Activated CD8-positive, alpha-beta T cell treated with anti-CD3 and anti-CD28 coated beads, Interleukin-2, amount 10 ng/mL, durations not matched to agents 7 days and 5 days (primary cell): ENCODE results near the gene SLC38A2. TPM values are rescaled to one million over a fixed set of nuclear protein-coding genes. Genes with fewer than 3 reads are reported as not detected.
"Not testable (repeated sequence)": the region's sequence is repeated elsewhere in the genome, so short reads cannot be mapped to it uniquely, and the experiment has no call there.

Experiments used
- ATAC-seq: fragments of 150-1000 bp; cut with Tn5 transposase; one replicate; pipeline ENCODE4 v1.10.0; 2021; ENCODE audit warnings: moderate library complexity
- CTCF ChIA-PET: fragments of 350-600 bp; sonication (Branson Sonifier 250); formaldehyde crosslinking; loops from one replicate; lab custom pipeline; 2021; ENCODE audit warnings: antibody characterized with exemption; lab: Charles Lee
- POLR2A ChIA-PET: fragments of 350-600 bp; sonication (Branson Sonifier 250); formaldehyde crosslinking; loops from one replicate; lab custom pipeline; 2021; ENCODE audit warnings: antibody characterized with exemption; lab: Charles Lee
- DNase-seq: peaks from one replicate; pipeline ENCODE4 v3.0.0-alpha.2; 2020
- H3K27ac Mint-ChIP-seq: one replicate; pipeline ENCODE4 v1.8.0; 2021; ENCODE audit warnings: mild to moderate bottlenecking, mixed read lengths
- H3K27me3 Mint-ChIP-seq: one replicate; pipeline ENCODE4 v1.8.0; 2021; ENCODE audit warnings: low read depth, mixed read lengths
- H3K36me3 Mint-ChIP-seq: one replicate; pipeline ENCODE4 v1.8.0; 2021; ENCODE audit warnings: low read depth, mixed read lengths
- H3K4me1 Mint-ChIP-seq: one replicate; pipeline ENCODE4 v1.8.0; 2021; ENCODE audit warnings: low read depth, mixed read lengths
- H3K4me3 Mint-ChIP-seq: one replicate; pipeline ENCODE4 v1.8.0; 2021; ENCODE audit warnings: mild to moderate bottlenecking, mixed read lengths
- H3K9me3 Mint-ChIP-seq: one replicate; pipeline ENCODE4 v1.8.0; 2022; ENCODE audit warnings: mixed read lengths; ENCODE audit not compliant: insufficient read depth
- total RNA-seq, 2 experiments: library from RNA; stranded (reverse); gene quantifications; one replicate each; pipeline ENCODE4 v1.2.3, GENCODE V29; 2021

The SLC38A2 gene
- total RNA-seq, 2 experiments from 2014 or later = 194 to 200 TPM

- Mint-ChIP-seq H3K36me3 (no peaks in the 10 kb centered on the region), H3K9me3 (no peaks in the 10 kb centered on the region), H3K27me3 (no peaks in the 10 kb centered on the region), H3K4me1 (peaks cover 12% of the 10 kb centered on the region), H3K4me3 (no peak overlapping the region), H3K27ac (no peak overlapping the region)
- ChIA-PET POLR2A (no interaction called here), CTCF (interaction anchor here (1.1 kb wide), 1 partner anchor 13 kb away, joined by 3 read pairs; no protein-coding TSS in a partner anchor)
- no peak for DNase-seq
- ATAC-seq = no peak
Observed at GRCh38 chr12:46349253-46349652, 23.3 kb downstream of the SLC38A2 start.

- no peaks in the 10 kb centered on the region for H3K9me3 Mint-ChIP-seq
- POLR2A ChIA-PET = no interaction called here
- H3K27ac Mint-ChIP-seq = no peak overlapping the region
- no peaks in the 10 kb centered on the region for H3K4me1 Mint-ChIP-seq
- peaks cover 14% of the 10 kb centered on the region for H3K27me3 Mint-ChIP-seq
- CTCF ChIA-PET = interaction anchor here (1.6 kb wide), 1 partner anchor 218 kb away, joined by 7 read pairs; no protein-coding TSS in a partner anchor
- no peaks in the 10 kb centered on the region for H3K36me3 Mint-ChIP-seq
- no peak overlapping the region for H3K4me3 Mint-ChIP-seq
- ATAC-seq (no peak), DNase-seq (no peak)
Observed at GRCh38 chr12:46343118-46343852, 29.3 kb downstream of the SLC38A2 start.

- DNase-seq (peak; percentile 43), ATAC-seq (peak; percentile 58)
- ChIA-PET CTCF (no interaction called here), POLR2A (no interaction called here)
- Mint-ChIP-seq H3K4me3 (no peak overlapping the region), H3K27ac (no peak overlapping the region), H3K27me3 (peaks cover 14% of the 10 kb centered on the region), H3K36me3 (no peaks in the 10 kb centered on the region), H3K9me3 (no peaks in the 10 kb centered on the region), H3K4me1 (no peaks in the 10 kb centered on the region)
Observed at GRCh38 chr12:46342562-46343033, 30.0 kb downstream of the SLC38A2 start.

GRCh38 chr12:46339051-46339450 is 33.5 kb downstream of the SLC38A2 start:
- no peak for DNase-seq
- H3K4me1 Mint-ChIP-seq = no peaks in the 10 kb centered on the region
- ChIA-PET POLR2A (interaction anchor here (0.6 kb wide), 1 partner anchor 343 kb away, joined by 3 read pairs; no protein-coding TSS in a partner anchor), CTCF (interaction anchor here (1.1 kb wide), 1 partner anchor 214 kb away, joined by 3 read pairs; no protein-coding TSS in a partner anchor)
- H3K27ac Mint-ChIP-seq = no peak overlapping the region
- no peaks in the 10 kb centered on the region for H3K36me3 Mint-ChIP-seq
- no peaks in the 10 kb centered on the region for H3K9me3 Mint-ChIP-seq
- ATAC-seq = no peak
- H3K4me3 Mint-ChIP-seq = no peak overlapping the region
- peaks cover 17% of the 10 kb centered on the region for H3K27me3 Mint-ChIP-seq

GRCh38 chr12:46332260-46332659 is 40.3 kb downstream of the SLC38A2 start:
- Mint-ChIP-seq H3K36me3 (no peaks in the 10 kb centered on the region), H3K4me3 (no peak overlapping the region), H3K27ac (no peak overlapping the region), H3K27me3 (peaks cover 3% of the 10 kb centered on the region), H3K9me3 (peaks cover 15% of the 10 kb centered on the region), H3K4me1 (no peaks in the 10 kb centered on the region)
- ChIA-PET POLR2A (no interaction called here), CTCF (interaction anchor here (0.6 to 1.3 kb wide), 2 partner anchors 206 to 207 kb away, joined by 3 to 4 read pairs; no protein-coding TSS in a partner anchor)
- ATAC-seq = no peak
- no peak for DNase-seq

- DNase-seq, H3K4me3 Mint-ChIP-seq, H3K4me1 Mint-ChIP-seq, H3K27me3 Mint-ChIP-seq, H3K27ac Mint-ChIP-seq, H3K9me3 Mint-ChIP-seq, POLR2A ChIA-PET, ATAC-seq, CTCF ChIA-PET, H3K36me3 Mint-ChIP-seq: not testable (repeated sequence)
Observed at GRCh38 chr12:46325075-46325474, 47.5 kb downstream of the SLC38A2 start.

GRCh38 chr12:46320731-46321130 is 51.8 kb downstream of the SLC38A2 start:
- CTCF ChIA-PET = no interaction called here

GRCh38 chr12:46318037-46318436 is 54.5 kb downstream of the SLC38A2 start:
- H3K9me3 Mint-ChIP-seq = peaks cover 9% of the 10 kb centered on the region
- H3K36me3 Mint-ChIP-seq = no peaks in the 10 kb centered on the region
- CTCF ChIA-PET = interaction anchor here (0.9 kb wide), 1 partner anchor 194 kb away, joined by 3 read pairs; no protein-coding TSS in a partner anchor
- H3K27ac Mint-ChIP-seq = no peak overlapping the region
- ATAC-seq = no peak
- H3K4me1 Mint-ChIP-seq = no peaks in the 10 kb centered on the region
- H3K4me3 Mint-ChIP-seq = no peak overlapping the region
- DNase-seq = no peak
- H3K27me3 Mint-ChIP-seq = no peaks in the 10 kb centered on the region
- POLR2A ChIA-PET = no interaction called here

More at GRCh38 chr12:46320731-46321130, 51.8 kb downstream of the SLC38A2 start:
- ATAC-seq (no peak), DNase-seq (no peak)
- Mint-ChIP-seq H3K27ac (no peak overlapping the region), H3K36me3 (no peaks in the 10 kb centered on the region), H3K4me1 (no peaks in the 10 kb centered on the region), H3K4me3 (no peak overlapping the region), H3K9me3 (no peaks in the 10 kb centered on the region), H3K27me3 (no peaks in the 10 kb centered on the region)
- POLR2A ChIA-PET = no interaction called here

Other genes starting within 250 kb of the SLC38A2 start
- 100 to 1,000 TPM; 162 to 168 TPM for gene SLC38A1, start 103.7 kb downstream of the SLC38A2 start, total RNA-seq